Erythroblast (primary cell): ENCODE data around the gene SYNE2.

Experiments
- DNase-seq, 2 experiments: peaks; one replicate each; lab custom pipeline; 2025; lab: John Stamatoyannopoulos, UW
- GATA1 ChIP-seq: IDR thresholded peaks from 2 replicates; pipeline ENCODE4 v1.6.1; 2011; ENCODE audit warnings: low read depth, mild to moderate bottlenecking, control low read depth, low read length, moderate library complexity
- POLR2A ChIP-seq: IDR thresholded peaks from 2 replicates; pipeline ENCODE4 v1.6.1; 2011; ENCODE audit warnings: mild to moderate bottlenecking, low read length

The SYNE2 gene

DNA sequence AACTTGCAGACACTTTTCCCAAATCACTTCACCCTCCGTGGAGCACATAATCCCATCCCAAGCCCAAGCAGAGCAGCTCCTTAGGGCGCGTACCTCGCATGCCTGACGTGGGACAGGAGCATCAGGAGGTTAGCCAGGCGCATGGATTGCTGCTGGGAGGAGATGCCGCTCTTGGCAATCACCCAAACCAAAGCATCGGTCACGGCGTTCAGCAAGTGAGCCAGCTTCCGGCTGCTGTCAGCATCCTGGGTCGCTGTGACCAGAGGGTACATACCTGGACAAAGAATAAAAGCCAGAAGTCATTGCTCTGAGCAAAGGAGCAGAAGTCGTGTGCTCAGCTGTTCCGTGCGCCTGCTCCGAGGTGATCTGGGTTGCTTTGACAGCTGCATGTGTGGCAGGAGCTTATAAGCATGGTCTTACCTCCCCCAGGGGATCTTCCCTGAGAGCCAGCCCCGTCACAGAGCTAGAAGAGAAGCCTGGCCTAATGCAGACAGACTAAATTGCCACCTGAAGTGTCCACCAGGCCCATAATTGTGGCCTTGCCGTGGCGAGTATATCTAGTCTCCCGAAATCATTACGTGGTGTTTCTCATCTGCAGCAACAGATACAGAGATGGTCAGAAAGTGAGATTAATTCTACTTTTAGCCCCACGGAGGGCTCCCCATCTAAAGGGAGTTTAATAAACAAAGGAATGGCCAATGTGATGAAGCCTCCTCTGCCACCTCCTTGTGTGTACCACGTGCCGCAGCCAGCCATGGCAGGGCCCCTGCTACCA is 382.3 kb downstream of the SYNE2 start:
- TF ChIP-seq POLR2A: no peak
- no peak for TF ChIP-seq GATA1
- DNase-seq: no peak

DNA sequence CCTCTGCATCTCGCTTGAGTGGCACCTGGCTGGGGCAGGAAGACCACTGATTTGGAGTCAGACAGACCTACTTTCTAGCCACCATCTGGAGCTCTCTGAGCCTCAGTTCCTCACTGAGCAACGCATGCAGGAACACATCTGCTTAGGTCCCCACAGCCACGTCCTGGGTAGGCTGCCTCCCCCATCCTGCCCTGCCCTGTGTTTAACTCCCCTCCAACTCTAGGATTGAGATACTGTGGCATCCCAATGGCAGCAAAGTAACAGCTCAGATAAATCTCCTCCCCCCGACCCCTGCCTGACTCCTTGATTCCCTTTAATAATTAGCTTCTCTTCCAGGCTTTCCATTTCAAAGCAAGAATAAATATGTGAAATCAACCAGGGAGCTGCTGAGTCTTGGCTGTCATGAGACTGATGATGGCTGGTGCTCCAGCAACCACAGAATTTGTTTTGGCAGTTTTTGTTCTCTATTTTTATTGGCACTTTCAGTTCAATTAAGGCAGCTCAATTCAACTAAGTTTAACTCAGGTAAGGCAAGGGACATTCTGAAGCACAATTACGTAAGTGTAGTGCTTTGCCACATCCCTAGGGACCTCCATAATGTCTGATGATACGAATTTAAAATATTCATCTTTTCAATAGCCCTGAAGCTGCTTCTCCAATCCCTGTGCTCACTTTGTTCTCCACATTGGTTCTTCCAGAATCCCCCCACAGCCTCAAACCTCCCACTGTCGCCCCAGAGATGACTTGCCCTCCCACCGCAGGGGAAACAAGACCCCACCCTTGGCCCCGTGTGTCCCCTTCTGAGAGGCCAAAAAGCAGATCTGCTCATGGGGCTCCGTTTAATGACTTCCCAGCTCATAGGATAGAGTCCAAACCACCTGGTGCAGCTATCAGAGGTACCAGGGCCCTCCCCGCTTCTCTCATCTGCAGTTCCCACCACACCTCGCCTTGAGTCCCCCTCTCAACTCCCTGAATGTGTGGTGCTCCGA is 383.1 kb downstream of the SYNE2 start:
- TF ChIP-seq GATA1: no peak
- TF ChIP-seq POLR2A: no peak

DNA sequence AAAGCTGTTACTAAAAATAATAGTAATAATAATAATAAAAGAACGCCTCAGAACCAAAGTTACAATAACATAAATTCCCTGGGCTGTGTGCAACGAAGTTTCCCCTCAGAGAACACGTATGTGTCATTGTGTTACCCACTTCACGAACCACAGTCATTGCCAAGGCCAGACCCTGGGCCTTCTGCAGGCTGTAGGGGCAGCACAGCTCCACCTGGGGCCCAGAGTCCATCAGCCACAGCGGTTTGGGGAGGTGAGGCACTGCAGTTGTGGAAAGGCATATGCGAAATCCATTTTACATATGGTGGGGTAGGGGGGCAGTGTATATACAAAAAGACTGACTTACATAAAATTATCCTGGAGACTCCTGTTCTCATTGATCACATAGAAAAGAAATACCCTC is 385.2 kb downstream of the SYNE2 start:
- TF ChIP-seq POLR2A (no peak), GATA1 (no peak)
- DNase-seq: no peak

More for the DNA sequence above, 383.1 kb downstream of the SYNE2 start:
- DNase-seq: no peak

DNA sequence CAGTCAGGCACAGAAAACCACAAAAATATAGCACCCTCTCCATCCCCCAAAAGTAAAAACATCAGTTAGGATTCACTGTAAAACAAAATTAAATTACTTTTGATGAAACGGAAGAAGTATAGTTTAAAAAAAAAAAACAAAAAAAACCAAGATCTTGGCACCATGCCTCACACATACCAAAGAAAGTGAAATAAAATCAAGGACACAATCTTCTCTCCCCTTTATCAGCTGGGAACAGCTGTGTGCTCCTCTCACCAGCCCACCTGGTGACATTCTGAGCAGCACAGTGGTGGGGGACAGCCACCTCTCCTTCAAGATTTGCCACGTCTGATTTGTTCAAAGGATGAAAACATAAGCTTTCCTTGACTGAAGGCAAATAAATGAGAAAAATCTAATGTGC is 385.8 kb downstream of the SYNE2 start:
- peak; percentile 11 to 12 for DNase-seq
- no peak for TF ChIP-seq POLR2A
- TF ChIP-seq GATA1: no peak

DNA sequence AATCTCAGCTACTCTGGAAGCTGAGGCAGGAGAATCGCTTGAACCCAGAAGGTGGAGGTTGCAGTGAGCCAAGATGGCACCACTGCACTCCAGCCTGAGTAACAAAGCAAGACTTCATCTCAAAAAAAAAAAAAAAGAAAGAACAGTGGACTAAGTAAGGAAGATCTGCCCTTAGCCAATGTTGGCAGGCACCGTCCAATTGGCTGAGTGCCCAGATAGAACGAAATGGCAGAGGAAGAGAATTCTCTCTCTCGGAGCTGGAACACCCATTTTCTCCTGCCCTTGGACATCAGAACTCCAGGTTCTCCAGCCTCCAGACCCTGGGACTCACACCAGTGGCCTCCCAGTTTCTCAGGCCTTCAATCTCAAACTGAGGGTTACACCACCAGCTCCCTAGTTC is 391.5 kb downstream of the SYNE2 start:
- no peak for DNase-seq

DNA sequence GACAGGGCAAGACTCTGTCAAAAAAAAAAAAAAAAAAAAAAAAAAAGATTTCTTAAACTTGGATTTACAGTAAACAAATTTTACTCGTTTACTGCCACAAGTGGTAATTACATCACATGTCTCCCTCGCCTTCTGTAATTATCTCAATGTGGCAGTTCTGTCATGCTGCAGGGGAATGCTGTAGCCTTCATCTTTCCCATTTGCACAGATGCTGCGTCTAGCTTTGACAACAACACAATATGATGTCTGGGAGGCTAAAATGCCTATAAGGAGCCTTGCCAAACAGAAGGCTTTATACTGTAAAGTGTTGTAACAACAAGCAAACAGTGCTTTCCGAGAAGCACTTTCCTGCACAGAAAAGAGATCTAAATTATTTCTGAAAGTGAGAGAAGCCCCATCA is 392.7 kb downstream of the SYNE2 start:
- TF ChIP-seq POLR2A: no peak
- TF ChIP-seq GATA1: no peak
- no peak for DNase-seq

More for the DNA sequence above, 391.5 kb downstream of the SYNE2 start:
- TF ChIP-seq POLR2A (no peak), GATA1 (no peak)

DNA sequence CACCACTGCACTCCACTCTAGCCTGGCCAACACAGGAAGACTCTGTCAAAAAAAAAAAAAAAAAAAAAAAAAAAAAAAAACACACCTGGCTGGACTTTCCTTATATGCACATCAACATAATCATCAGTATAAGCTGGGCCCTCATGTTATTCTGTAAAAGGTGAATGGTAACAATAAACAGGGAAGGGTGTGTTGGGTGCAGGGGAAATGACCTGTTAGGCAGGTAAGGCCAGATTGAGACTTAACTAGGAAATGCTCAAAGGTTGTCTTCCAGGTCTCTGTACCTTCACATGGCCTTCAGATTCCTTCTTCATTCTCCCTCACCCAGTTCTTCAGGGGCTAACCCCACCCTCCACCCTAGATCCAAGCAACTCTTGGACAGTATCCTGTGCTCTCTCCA is 393.9 kb downstream of the SYNE2 start:
- TF ChIP-seq POLR2A (no peak), GATA1 (no peak)
- no peak for DNase-seq

DNA sequence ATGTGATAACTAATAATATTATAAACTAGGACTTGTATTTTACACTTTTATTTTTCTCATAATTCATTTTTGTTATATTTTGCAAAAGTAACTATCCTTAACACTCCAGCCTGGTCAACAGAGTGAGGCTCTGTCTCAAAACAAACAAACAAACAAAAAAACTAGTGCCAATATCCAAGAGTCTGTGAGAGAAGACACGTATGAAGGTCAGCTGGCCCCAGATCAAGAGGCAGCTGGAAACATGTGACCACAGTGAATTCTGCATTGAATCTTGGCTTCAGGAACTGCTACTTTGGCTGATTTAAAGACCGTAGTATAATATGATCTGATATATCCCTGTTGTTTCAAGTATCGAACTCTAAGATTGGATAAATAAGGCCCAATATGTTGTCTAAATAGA is 394.4 kb downstream of the SYNE2 start:
- DNase-seq: no peak
- TF ChIP-seq GATA1 (no peak), POLR2A (no peak)

DNA sequence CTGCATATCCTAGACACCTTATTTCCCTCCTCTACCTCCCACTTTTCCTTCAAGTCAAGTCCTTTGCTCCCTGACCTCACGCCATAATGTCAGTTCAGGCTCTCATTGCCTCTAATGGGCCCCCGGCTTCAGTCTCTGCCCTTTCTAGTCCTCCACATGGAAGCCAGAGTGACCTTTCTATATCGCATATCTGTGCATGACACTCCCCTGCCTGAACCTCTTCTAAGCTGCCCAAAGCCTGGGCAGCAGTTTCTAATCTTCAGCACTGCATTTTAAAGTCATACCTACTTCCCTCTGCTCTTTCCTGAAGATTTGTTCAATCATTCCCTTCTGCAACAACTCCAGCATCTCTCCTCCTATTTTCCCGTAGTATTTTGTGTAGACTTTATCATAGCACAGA is 395.9 kb downstream of the SYNE2 start:
- TF ChIP-seq POLR2A (no peak), GATA1 (no peak)
- no peak for DNase-seq

DNA sequence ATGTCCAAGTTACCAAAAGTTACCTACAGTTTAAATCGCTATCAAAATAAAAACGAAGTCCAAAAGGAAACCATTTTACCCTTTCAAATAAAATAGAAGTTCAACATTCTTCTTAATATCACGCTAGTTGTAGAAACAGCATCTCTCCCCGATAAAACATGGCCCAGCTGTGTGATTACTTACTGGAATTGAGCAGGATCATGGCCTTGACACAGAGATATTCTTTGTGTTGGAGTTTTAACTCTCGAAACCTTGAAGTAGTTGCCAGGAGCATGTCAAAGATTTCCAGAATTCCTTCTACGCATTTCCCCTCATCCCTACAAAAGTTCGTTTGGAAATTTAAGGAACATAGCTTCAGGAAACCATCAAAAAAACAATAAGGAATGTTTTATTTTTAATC is 396.6 kb downstream of the SYNE2 start:
- no peak for TF ChIP-seq POLR2A
- no peak for DNase-seq

DNA sequence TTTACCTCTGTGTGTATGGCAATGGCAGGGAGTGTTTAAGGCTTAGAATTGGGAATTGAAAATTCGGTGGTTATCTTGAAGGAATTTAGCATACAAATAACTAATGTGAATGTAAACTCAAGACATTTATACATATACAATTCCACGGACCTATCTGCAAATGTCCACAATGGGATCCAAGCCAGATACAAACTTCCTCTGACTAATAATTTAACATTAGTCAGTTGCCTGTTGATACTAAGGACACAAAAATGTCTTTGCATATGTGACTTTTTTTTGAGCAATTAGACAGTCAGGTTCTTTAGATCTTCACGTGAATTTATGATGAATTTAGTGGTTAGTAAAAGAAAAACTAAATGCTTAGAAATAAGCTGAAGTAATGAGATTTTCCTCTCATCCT is 400.9 kb downstream of the SYNE2 start:
- TF ChIP-seq GATA1: no peak
- no peak for TF ChIP-seq POLR2A
- no peak for DNase-seq

DNA sequence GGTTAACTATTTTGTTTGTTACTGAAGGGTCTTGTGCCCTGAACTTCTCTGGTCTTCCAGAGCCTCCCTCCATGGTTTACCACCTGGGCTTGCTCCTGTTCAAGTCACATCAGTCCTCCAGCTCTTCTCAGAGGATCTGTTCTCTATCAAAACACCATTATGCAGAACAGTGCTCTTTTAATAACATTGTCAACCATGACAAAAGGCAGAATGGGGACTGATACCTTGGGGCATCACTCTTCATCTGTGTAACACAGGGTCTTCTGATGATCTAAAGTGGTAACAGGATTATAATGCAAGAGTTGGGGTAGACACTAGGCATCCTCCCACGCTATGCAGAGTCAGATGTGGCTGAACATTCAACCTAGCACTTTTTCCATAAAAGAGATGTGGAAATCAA is 403.0 kb downstream of the SYNE2 start:
- TF ChIP-seq GATA1: no peak
- DNase-seq: no peak

DNA sequence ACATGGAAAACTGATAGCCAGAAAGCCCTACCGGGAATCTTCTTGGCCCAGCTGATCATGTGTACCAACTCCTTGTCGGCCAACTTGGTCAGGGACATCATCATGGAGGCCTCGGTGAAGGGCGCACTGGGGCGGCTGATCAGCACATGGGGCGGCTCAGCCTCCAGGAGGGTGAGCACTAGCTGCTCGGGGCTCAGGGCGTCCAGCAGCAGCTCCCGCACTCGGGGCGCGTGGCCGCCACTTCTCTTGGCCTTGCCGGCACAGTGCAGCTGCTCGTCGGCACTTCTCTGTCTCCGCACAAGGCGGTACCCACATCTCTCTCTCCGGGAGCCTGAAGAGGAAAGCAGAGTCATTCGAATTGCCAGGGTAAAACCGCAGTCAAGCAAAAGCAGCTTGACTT is 407.6 kb downstream of the SYNE2 start:
- TF ChIP-seq POLR2A: no peak
- TF ChIP-seq GATA1: no peak
- no peak for DNase-seq

DNA sequence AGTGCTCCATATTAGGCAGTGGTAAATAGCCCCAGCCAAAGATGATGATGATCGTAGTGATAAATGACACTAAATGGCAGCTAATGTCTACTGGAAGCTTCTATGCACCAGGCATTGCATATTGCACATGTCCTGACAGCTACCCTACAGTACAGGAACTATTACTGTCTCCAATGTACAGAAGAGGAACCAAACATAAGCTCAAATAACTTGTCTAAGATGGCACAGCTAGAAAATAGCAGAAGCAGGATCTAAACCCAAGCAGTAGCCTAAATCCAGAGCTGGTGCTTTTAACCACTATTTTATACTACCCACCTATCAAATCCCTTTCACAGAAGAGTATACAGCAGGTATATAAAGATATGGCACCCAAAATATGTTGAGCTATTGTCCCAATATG is 412.4 kb downstream of the SYNE2 start:
- TF ChIP-seq GATA1: no peak
- no peak for TF ChIP-seq POLR2A
- peak in 1 of 2 experiments; percentile 20 for DNase-seq
